Measurements from ENCODE around the gene CNTNAP2. TPM values are rescaled to one million over a fixed set of nuclear protein-coding genes. Genes with fewer than 3 reads are reported as not detected.

The CNTNAP2 gene
- total and polyA plus RNA-seq, 4 donors: 0.14 to 2.3 (median 1.1) TPM

- no peak for TF ChIP-seq SP1 (IDR thresholded peaks at IDR 0.05)
- no peak for TF ChIP-seq HNF4A (conservative IDR thresholded peaks at IDR 0.05)
- TF ChIP-seq TAF1 (conservative IDR thresholded peaks at IDR 0.05): no peak
- no peak for TF ChIP-seq REST (IDR thresholded peaks at IDR 0.05)
- no peak for TF ChIP-seq FOXA1 (IDR thresholded peaks at IDR 0.05)
- no peak for TF ChIP-seq ZBTB33 (IDR thresholded peaks at IDR 0.05)
- TF ChIP-seq GABPA (IDR thresholded peaks at IDR 0.05 in 1 of 2, conservative IDR thresholded peaks at IDR 0.05 in 1 of 2): no peak
- TF ChIP-seq FOXA2 (IDR thresholded peaks at IDR 0.05): no peak
- no peak for TF ChIP-seq ATF3 (IDR thresholded peaks at IDR 0.05)
- TF ChIP-seq EGR1 (IDR thresholded peaks at IDR 0.05; ENCODE audit: low read depth in 2 of 2): no peak
- TF ChIP-seq YY1 (IDR thresholded peaks at IDR 0.05): no peak
- no peak for TF ChIP-seq RXRA (IDR thresholded peaks at IDR 0.05)
- no peak for TF ChIP-seq CTCF (IDR thresholded peaks at IDR 0.05; ENCODE audit: low read depth, low read length, missing input control)
- no peak for TF ChIP-seq NR2F2 (IDR thresholded peaks at IDR 0.05)
- no peak for TF ChIP-seq HNF4G (IDR thresholded peaks at IDR 0.05)
- TF ChIP-seq JUND (IDR thresholded peaks at IDR 0.05): no peak
- no peaks in the 10 kb centered on the region for H3K36me3 ChIP-seq (ENCODE audit: control insufficient read depth in 4 of 4, insufficient read depth in 3 of 4, low read depth in 1 of 4, low read length in 3 of 4)
- no peak overlapping the region for H3K9ac ChIP-seq (ENCODE audit: low read depth in 1 of 2, low read length in 2 of 2)
- H3K27ac ChIP-seq (ENCODE audit: low read depth in 1 of 2, low read length in 2 of 2): no peak overlapping the region
- WGBS: 90% methylated on average over 1 of the region's 1 CpG
- DNase-seq (ENCODE audit: low spot score): no peak
- no peaks in the 10 kb centered on the region for H3K27me3 ChIP-seq (ENCODE audit: control insufficient read depth in 4 of 4, insufficient read depth in 4 of 4, low read length in 3 of 4)
- no peaks in the 10 kb centered on the region for H3K9me3 ChIP-seq (ENCODE audit: control insufficient read depth in 4 of 4, low read length in 3 of 4)
- no peaks in the 10 kb centered on the region for H3K4me1 ChIP-seq (ENCODE audit: control insufficient read depth in 4 of 4, insufficient read depth in 4 of 4, low read length in 3 of 4)
- no peak overlapping the region for H3K4me3 ChIP-seq (ENCODE audit: low read depth in 1 of 3, low read length in 3 of 3)
These were observed 1083.3 kb downstream of the CNTNAP2 start for GRCh38 chr7:147199868-147200267.

- Histone ChIP-seq H3K4me3 (ENCODE audit: low read depth in 1 of 3, low read length in 3 of 3) (no peak overlapping the region), H3K27ac (ENCODE audit: low read depth in 1 of 2, low read length in 2 of 2) (no peak overlapping the region), H3K27me3 (ENCODE audit: control insufficient read depth in 4 of 4, insufficient read depth in 4 of 4, low read length in 3 of 4) (no peaks in the 10 kb centered on the region), H3K4me1 (ENCODE audit: control insufficient read depth in 4 of 4, insufficient read depth in 4 of 4, low read length in 3 of 4) (no peaks in the 10 kb centered on the region), H3K36me3 (ENCODE audit: control insufficient read depth in 4 of 4, insufficient read depth in 3 of 4, low read depth in 1 of 4, low read length in 3 of 4) (no peaks in the 10 kb centered on the region), H3K9ac (ENCODE audit: low read depth in 1 of 2, low read length in 2 of 2) (no peak overlapping the region), H3K9me3 (ENCODE audit: control insufficient read depth in 4 of 4, low read length in 3 of 4) (no peaks in the 10 kb centered on the region)
- 83% methylated on average over 1 of the region's 1 CpG for WGBS
- no peak for DNase-seq (ENCODE audit: low spot score)
- TF ChIP-seq ATF3 (IDR thresholded peaks at IDR 0.05): no peak
- TF ChIP-seq FOXA1 (IDR thresholded peaks at IDR 0.05): no peak
- no peak for TF ChIP-seq TAF1 (conservative IDR thresholded peaks at IDR 0.05)
- no peak for TF ChIP-seq CTCF (IDR thresholded peaks at IDR 0.05; ENCODE audit: low read depth, low read length, missing input control)
- no peak for TF ChIP-seq NR2F2 (IDR thresholded peaks at IDR 0.05)
- TF ChIP-seq HNF4A (conservative IDR thresholded peaks at IDR 0.05): no peak
- TF ChIP-seq YY1 (IDR thresholded peaks at IDR 0.05): no peak
- no peak for TF ChIP-seq GABPA (IDR thresholded peaks at IDR 0.05 in 1 of 2, conservative IDR thresholded peaks at IDR 0.05 in 1 of 2)
- TF ChIP-seq ZBTB33 (IDR thresholded peaks at IDR 0.05): no peak
These were observed 1091.4 kb downstream of the CNTNAP2 start for GRCh38 chr7:147207988-147208387.
